PC-3 (cell line): ENCODE results near the gene PRSS33. TPM values are rescaled to one million over a fixed set of nuclear protein-coding genes. Genes with fewer than 3 reads are reported as not detected.

ENCODE experiments used
- ATAC-seq: fragments of 200-7000 bp; cut with Tn5 transposase; 2 replicates; pipeline ENCODE4 v1.9.1; 2020; ENCODE audit warnings: mild to moderate bottlenecking, moderate library complexity
- BruUV-seq: library from RNA; stranded (reverse); fragments of 400-500 nt; replicated peaks from 2 replicates; lab custom pipeline; 2021; lab: Mats Ljungman, UMichigan
- CTCF ChIA-PET: fragments of 300-600 bp; sonication (Branson Sonifier 250); formaldehyde crosslinking; loops from one replicate; lab custom pipeline; 2022; ENCODE audit warnings: antibody characterized with exemption; lab: Charles Lee
- POLR2A ChIA-PET: fragments of 300-600 bp; sonication (Branson Sonifier 250); formaldehyde crosslinking; loops from one replicate; lab custom pipeline; 2022; ENCODE audit warnings: antibody characterized with exemption; ENCODE audit not compliant: unreplicated experiment; lab: Charles Lee
- DNase-seq: peaks from one replicate; pipeline ENCODE4 v3.0.0-alpha.2; 2015
- H2AFZ ChIP-seq: fragments of 300-600 bp; sonication (generic); 2 replicates; pipeline ENCODE4 v1.6.0; 2016; ENCODE audit warnings: antibody characterized with exemption, low read length
- H3F3A ChIP-seq: fragments of 300-600 bp; sonication (generic); one replicate; pipeline ENCODE4 v1.6.0; 2017; ENCODE audit warnings: antibody characterized with exemption, low read length, control low read depth, mild to moderate bottlenecking; ENCODE audit not compliant: unreplicated experiment
- H3K27ac ChIP-seq: fragments of 300-600 bp; sonication (generic); 2 replicates; pipeline ENCODE4 v1.5.1; 2016; ENCODE audit warnings: mild to moderate bottlenecking, low read length
- H3K27me3 ChIP-seq: fragments of 300-600 bp; sonication (generic); 2 replicates; pipeline ENCODE4 v1.6.1; 2016; ENCODE audit warnings: low read length, mixed read lengths
- H3K36me3 ChIP-seq: fragments of 300-600 bp; sonication (generic); 2 replicates; pipeline ENCODE4 v1.6.1; 2016; ENCODE audit warnings: low read depth, mixed run types, low read length, mixed read lengths
- H3K4me1 ChIP-seq: fragments of 300-600 bp; sonication (generic); 2 replicates; pipeline ENCODE4 v1.5.1; 2016; ENCODE audit warnings: low read length; ENCODE audit not compliant: insufficient read depth
- H3K4me2 ChIP-seq: fragments of 300-600 bp; sonication (generic); 2 replicates; pipeline ENCODE4 v1.6.0; 2016; ENCODE audit warnings: low read length
- H3K4me3 ChIP-seq: fragments of 300-600 bp; sonication (generic); 2 replicates; pipeline ENCODE4 v1.5.1; 2016; ENCODE audit warnings: mild to moderate bottlenecking, low read length, mixed read lengths
- H3K79me2 ChIP-seq: fragments of 300-600 bp; sonication (generic); 2 replicates; pipeline ENCODE4 v1.6.1; 2017; ENCODE audit warnings: low read length, mixed read lengths
- H3K9ac ChIP-seq: fragments of 300-600 bp; sonication (generic); 2 replicates; pipeline ENCODE4 v1.6.0; 2016; ENCODE audit warnings: mild to moderate bottlenecking, low read length
- H3K9me2 ChIP-seq: fragments of 300-600 bp; sonication (generic); replicated peaks from 2 replicates; pipeline ENCODE4 v1.6.1; 2016; ENCODE audit warnings: mixed run types, low read length, mixed read lengths
- H3K9me3 ChIP-seq: fragments of 300-600 bp; sonication (generic); 2 replicates; pipeline ENCODE4 v1.6.1; 2016; ENCODE audit warnings: low read length, mixed read lengths
- H4K20me1 ChIP-seq: fragments of 300-600 bp; sonication (generic); 2 replicates; pipeline ENCODE4 v1.6.1; 2016; ENCODE audit warnings: low read length, mixed read lengths
- EZH2 ChIP-seq: fragments of 300-600 bp; sonication (generic); IDR thresholded peaks from one replicate; pipeline ENCODE4 v1.6.1; 2017; ENCODE audit warnings: antibody characterized with exemption, mild to moderate bottlenecking, low read length; ENCODE audit not compliant: unreplicated experiment
- EZH2phosphoT487 ChIP-seq: fragments of 300-600 bp; sonication (generic); IDR thresholded peaks from 2 replicates; pipeline ENCODE4 v1.6.1; 2018; ENCODE audit warnings: mild to moderate bottlenecking, antibody characterized with exemption, low read length, borderline replicate concordance
- intact Hi-C: fragments of 100-400 bp; cut with micrococcal nuclease; formaldehyde crosslinking; loops from 2 replicates; pipeline ENCODE4 v1.9.0; 2023
- total RNA-seq: library from RNA; depleted of rRNA; stranded (reverse); fragments of >200 nt; gene quantifications from 2 replicates; pipeline ENCODE4 v1.2.3, GENCODE V29; 2014
- TF ChIP-seq, protein P1 (sequence below): fragments of 300-600 bp; sonication (generic); conservative IDR thresholded peaks from 2 replicates; pipeline ENCODE4 v1.5.1; 2017; ENCODE audit warnings: antibody characterized with exemption, low read depth, mild to moderate bottlenecking, low read length

The PRSS33 gene
- total RNA-seq, 1 experiment from 2014 or later = 0.11 TPM

DNA sequence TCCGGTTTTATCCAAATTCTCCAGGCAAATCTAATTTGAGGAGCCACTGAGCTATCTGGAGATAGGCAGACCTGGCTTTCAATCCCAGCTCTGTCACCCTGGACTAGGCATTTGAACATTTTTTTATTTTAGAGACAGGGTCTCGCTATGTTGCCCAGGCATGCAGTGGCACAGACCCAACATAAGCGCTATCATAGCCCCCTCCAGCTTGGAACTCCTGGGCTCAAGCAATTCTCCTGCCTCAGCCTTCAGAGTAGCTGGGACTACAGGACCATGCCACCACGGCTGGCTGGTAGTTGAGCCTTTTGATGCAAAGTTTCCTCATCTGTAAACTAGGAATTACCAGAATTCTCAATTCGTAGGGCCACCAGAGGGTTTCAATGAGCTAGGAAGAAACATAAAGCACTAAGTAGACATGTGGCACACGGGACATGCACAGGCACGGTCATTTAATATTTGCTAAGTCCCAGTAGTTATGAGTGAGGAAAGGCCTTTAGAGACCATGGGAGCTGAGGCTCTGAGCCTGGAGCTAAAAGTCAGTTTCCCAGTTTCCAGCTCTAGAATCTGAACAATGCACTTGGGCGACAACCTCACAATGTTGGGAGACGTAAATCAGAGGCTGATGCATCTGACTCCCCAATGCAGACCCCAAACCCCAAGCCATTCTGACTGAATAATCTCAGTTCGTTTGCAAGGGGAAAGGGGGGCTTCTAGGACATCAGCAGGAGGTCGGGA lies 11.4 kb downstream of the PRSS33 start:
- H3F3A ChIP-seq = no peaks in the 10 kb centered on the region
- no peaks in the 10 kb centered on the region for H3K27me3 ChIP-seq
- H3K27ac ChIP-seq = no peak overlapping the region
- TF ChIP-seq, protein P1, sequence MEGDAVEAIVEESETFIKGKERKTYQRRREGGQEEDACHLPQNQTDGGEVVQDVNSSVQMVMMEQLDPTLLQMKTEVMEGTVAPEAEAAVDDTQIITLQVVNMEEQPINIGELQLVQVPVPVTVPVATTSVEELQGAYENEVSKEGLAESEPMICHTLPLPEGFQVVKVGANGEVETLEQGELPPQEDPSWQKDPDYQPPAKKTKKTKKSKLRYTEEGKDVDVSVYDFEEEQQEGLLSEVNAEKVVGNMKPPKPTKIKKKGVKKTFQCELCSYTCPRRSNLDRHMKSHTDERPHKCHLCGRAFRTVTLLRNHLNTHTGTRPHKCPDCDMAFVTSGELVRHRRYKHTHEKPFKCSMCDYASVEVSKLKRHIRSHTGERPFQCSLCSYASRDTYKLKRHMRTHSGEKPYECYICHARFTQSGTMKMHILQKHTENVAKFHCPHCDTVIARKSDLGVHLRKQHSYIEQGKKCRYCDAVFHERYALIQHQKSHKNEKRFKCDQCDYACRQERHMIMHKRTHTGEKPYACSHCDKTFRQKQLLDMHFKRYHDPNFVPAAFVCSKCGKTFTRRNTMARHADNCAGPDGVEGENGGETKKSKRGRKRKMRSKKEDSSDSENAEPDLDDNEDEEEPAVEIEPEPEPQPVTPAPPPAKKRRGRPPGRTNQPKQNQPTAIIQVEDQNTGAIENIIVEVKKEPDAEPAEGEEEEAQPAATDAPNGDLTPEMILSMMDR = no peak
- TF ChIP-seq EZH2 (no peak), EZH2phosphoT487 (no peak)
- no peak overlapping the region for H2AFZ ChIP-seq
- peaks cover 6% of the 10 kb centered on the region for H3K36me3 ChIP-seq
- DNase-seq (no peak), ATAC-seq (no peak)
- TSS peak; percentile 33 for BruUV-seq
- intact Hi-C loops = loop anchor here (10.0 kb wide), 1 partner anchor 49 kb away; no protein-coding TSS in a partner anchor
- H3K4me2 ChIP-seq = peak overlapping the region; percentile 99
- ChIA-PET CTCF (interaction anchor here (0.7 kb wide), 1 partner anchor 92 kb away, joined by 3 read pairs; no protein-coding TSS in a partner anchor), POLR2A (no interaction called here)
- H3K9ac ChIP-seq = peak overlapping the region; percentile 90
- H4K20me1 ChIP-seq = no peaks in the 10 kb centered on the region
- peak overlapping the region; percentile 96 for H3K4me3 ChIP-seq
- H3K4me1 ChIP-seq = peaks cover 20% of the 10 kb centered on the region
- H3K9me2 ChIP-seq = no peaks in the 10 kb centered on the region
- no peaks in the 10 kb centered on the region for H3K9me3 ChIP-seq
- H3K79me2 ChIP-seq = peaks cover 55% of the 10 kb centered on the region

DNA sequence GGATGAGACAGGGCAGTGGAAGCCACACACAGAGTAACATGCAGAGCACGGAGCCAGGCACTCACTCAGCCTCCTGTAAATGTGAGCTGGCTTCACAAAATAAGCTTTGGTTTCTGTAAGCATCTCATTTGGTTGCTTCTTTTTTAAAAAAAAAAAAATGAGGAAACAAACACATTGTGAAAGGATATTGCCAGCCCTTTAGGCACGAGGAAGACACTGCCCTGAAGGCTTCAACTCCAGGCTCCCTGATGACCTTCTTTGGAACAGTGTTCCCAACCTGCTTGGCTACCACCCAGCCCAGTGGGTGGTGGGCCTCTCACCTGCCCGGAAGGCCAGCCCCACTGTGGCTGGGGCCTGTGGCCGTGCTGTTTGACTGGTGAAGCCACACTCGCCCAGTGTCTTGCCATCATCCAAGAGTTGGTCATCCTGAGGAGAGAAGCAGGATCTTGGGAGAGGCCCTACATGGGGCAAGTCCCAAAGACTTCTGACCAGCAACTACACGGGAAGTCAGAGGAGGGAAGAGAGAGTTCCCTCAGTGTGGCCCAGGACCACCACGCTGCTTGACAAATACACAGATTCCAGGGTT lies 12.1 kb downstream of the PRSS33 start:
- Histone ChIP-seq H4K20me1 (no peaks in the 10 kb centered on the region), H3F3A (no peaks in the 10 kb centered on the region), H2AFZ (no peak overlapping the region), H3K79me2 (peaks cover 55% of the 10 kb centered on the region), H3K9ac (no peak overlapping the region), H3K27me3 (no peaks in the 10 kb centered on the region), H3K9me3 (no peaks in the 10 kb centered on the region), H3K4me2 (peak overlapping the region; percentile 99), H3K27ac (no peak overlapping the region), H3K36me3 (peaks cover 7% of the 10 kb centered on the region), H3K4me1 (peaks cover 20% of the 10 kb centered on the region), H3K9me2 (no peaks in the 10 kb centered on the region), H3K4me3 (peak overlapping the region; percentile 96)
- TF ChIP-seq, protein P1 = no peak
- TF ChIP-seq EZH2phosphoT487 (no peak), EZH2 (no peak)
- no TSS peak for BruUV-seq
- ChIA-PET CTCF (no interaction called here), POLR2A (no interaction called here)
- ATAC-seq (no peak), DNase-seq (no peak)
- intact Hi-C loops = loop anchor here (10.0 kb wide), 1 partner anchor 50 kb away; no protein-coding TSS in a partner anchor
